Osteoblast (primary cell): ENCODE data around the gene TNS3. TPM values are rescaled to one million over a fixed set of nuclear protein-coding genes. Genes with fewer than 3 reads are reported as not detected.
A peak's percentile ranks its signal among the peaks of the same experiment; 100 is the strongest.

ENCODE experiments used
- DNase-seq: peaks from one replicate; pipeline ENCODE4 v3.0.0; 2011; ENCODE audit warnings: low spot score, mixed read lengths; ENCODE audit not compliant: insufficient read length; ENCODE audit errors: missing footprints
- H2AFZ ChIP-seq: 2 replicates; pipeline ENCODE4 v1.6.0; 2011; ENCODE audit warnings: mild to moderate bottlenecking, low read length
- H3K27ac ChIP-seq: 2 replicates; pipeline ENCODE4 v1.5.1; 2011; ENCODE audit warnings: mild to moderate bottlenecking, low read depth, low read length, moderate library complexity
- H3K27me3 ChIP-seq: 2 replicates; pipeline ENCODE4 v1.6.0; 2012; ENCODE audit warnings: mild to moderate bottlenecking, control low read depth, inconsistent platforms, low read length, moderate library complexity; ENCODE audit not compliant: insufficient read depth
- H3K36me3 ChIP-seq: 2 replicates; pipeline ENCODE4 v1.5.1; 2011; ENCODE audit warnings: mild to moderate bottlenecking, low read length, control low read depth, moderate library complexity; ENCODE audit not compliant: insufficient read depth
- H3K4me1 ChIP-seq: 2 replicates; pipeline ENCODE4 v1.5.1; 2011; ENCODE audit warnings: mild to moderate bottlenecking, low read length, control low read depth, moderate library complexity; ENCODE audit not compliant: insufficient read depth
- H3K4me2 ChIP-seq: 2 replicates; pipeline ENCODE4 v1.6.0; 2011; ENCODE audit warnings: mild to moderate bottlenecking, low read length; ENCODE audit not compliant: insufficient read depth
- H3K4me3 ChIP-seq: fragments of 200-600 bp; sonication (generic); 3 replicates; pipeline ENCODE4 v1.5.1; 2012; ENCODE audit warnings: mild to moderate bottlenecking, low read length, inconsistent platforms; ENCODE audit not compliant: insufficient read depth
- H3K79me2 ChIP-seq: 2 replicates; pipeline ENCODE4 v1.6.0; 2012; ENCODE audit warnings: mild to moderate bottlenecking, low read length, control low read depth, inconsistent platforms; ENCODE audit not compliant: insufficient read depth
- H3K9me3 ChIP-seq: 2 replicates; pipeline ENCODE4 v1.5.1; 2011; ENCODE audit warnings: low read depth, low read length, control low read depth
- H4K20me1 ChIP-seq: 2 replicates; pipeline ENCODE4 v1.6.0; 2012; ENCODE audit warnings: mild to moderate bottlenecking, low read length, control low read depth; ENCODE audit not compliant: insufficient read depth
- CTCF ChIP-seq: IDR thresholded peaks from 2 replicates; pipeline ENCODE4 v1.5.1; 2011; ENCODE audit warnings: mild to moderate bottlenecking, low read depth, low read length, moderate library complexity; ENCODE audit errors: extremely low read depth
- total RNA-seq: library from RNA; depleted of rRNA; stranded (reverse); fragments of >200 nt; gene quantifications from 2 replicates; pipeline ENCODE4 v1.2.3, GENCODE V29; 2012

The TNS3 gene
- total RNA-seq, 1 donor, result 67.3 TPM

DNA sequence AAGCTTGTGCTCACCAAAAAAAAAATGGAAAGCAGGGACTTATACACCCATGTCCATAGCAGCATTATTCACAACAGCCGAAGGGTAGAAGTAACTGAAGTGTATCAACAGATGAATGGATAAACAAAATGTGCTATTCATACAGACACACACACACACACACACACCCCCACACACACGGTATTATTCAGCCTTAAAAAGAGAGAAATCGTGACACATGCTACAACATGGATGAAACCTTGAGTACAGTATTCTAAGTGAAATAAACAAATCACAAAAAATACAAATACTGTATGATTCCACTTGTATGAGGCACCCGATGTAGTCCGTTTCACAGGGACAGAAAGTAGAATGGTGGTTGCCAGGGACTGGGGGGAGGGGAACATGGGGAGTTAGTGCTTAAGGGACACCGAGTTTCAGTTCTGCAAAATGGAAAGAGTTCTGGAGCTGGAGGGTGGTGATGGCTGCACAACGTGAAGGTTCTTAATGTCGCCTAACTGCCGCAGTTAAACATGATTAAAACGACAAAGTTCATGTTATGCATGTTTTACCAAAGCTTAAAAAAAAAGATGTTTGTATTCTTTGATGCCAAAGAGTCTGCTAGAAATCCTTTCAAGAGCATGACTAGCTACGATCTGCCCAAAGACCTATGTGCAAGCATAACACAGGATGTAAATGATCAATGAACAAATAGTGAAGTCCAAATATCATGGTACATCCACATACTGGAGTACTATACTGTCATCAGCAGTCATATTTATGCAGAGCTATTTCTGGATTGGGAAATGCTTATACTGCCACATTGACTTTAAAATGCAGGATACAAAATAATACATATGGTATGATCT is 7.2 kb downstream of the TNS3 start:
- Histone ChIP-seq H3K27me3 (no peaks in the 10 kb centered on the region), H3K9me3 (no peaks in the 10 kb centered on the region), H3K4me2 (peak overlapping the region; percentile 73), H3K4me3 (peak overlapping the region; percentile 21), H3K36me3 (peaks cover 23% of the 10 kb centered on the region), H3K79me2 (peaks cover 72% of the 10 kb centered on the region), H4K20me1 (no peaks in the 10 kb centered on the region), H2AFZ (no peak overlapping the region), H3K27ac (peak overlapping the region; percentile 99), H3K4me1 (peaks cover 84% of the 10 kb centered on the region)
- no peak for DNase-seq
- TF ChIP-seq CTCF, result no peak

- peak overlapping the region; percentile 73 for H3K4me2 ChIP-seq
- no peak for TF ChIP-seq CTCF
- peak; percentile 84 for DNase-seq
- H3K79me2 ChIP-seq, result peaks cover 72% of the 10 kb centered on the region
- peak overlapping the region; percentile 99 for H3K27ac ChIP-seq
- no peaks in the 10 kb centered on the region for H3K27me3 ChIP-seq
- peaks cover under 1% of the 10 kb centered on the region for H4K20me1 ChIP-seq
- no peaks in the 10 kb centered on the region for H3K9me3 ChIP-seq
- H3K4me3 ChIP-seq, result peak overlapping the region; percentile 21
- peak overlapping the region; percentile 28 for H2AFZ ChIP-seq
- peaks cover 20% of the 10 kb centered on the region for H3K36me3 ChIP-seq
- H3K4me1 ChIP-seq, result peaks cover 76% of the 10 kb centered on the region
Observed at GRCh38 chr7:47573758-47574481, 8.0 kb downstream of the TNS3 start.

- Histone ChIP-seq H2AFZ (no peak overlapping the region), H3K27me3 (no peaks in the 10 kb centered on the region), H3K36me3 (peaks cover 27% of the 10 kb centered on the region), H3K4me1 (peaks cover 68% of the 10 kb centered on the region), H3K79me2 (peaks cover 77% of the 10 kb centered on the region), H4K20me1 (peaks cover 9% of the 10 kb centered on the region), H3K4me2 (peak overlapping the region; percentile 73), H3K27ac (peak overlapping the region; percentile 99), H3K9me3 (no peaks in the 10 kb centered on the region), H3K4me3 (no peak overlapping the region)
- peak; percentile 46 for DNase-seq
- TF ChIP-seq CTCF, result no peak
Observed at GRCh38 chr7:47572939-47573757, 8.8 kb downstream of the TNS3 start.
